Measurements from ENCODE around the gene MRPL9.

MRPL9 gene

GRCh38 chr1:151710187-151710840 is 53.0 kb downstream of the MRPL9 start:
- peak; percentile 19 for DNase-seq
